Islet precursor cell (in vitro differentiated cells): ENCODE data around the gene GTF2F1.
A peak's percentile ranks its signal among the peaks of the same experiment; 100 is the strongest.
"Not testable (repeated sequence)": the region's sequence is repeated elsewhere in the genome, so short reads cannot be mapped to it uniquely, and the experiment has no call there.

Experiments used
- DNase-seq: peaks from one replicate; pipeline ENCODE4 v3.0.0-alpha.2; 2018

The GTF2F1 gene, protein sequence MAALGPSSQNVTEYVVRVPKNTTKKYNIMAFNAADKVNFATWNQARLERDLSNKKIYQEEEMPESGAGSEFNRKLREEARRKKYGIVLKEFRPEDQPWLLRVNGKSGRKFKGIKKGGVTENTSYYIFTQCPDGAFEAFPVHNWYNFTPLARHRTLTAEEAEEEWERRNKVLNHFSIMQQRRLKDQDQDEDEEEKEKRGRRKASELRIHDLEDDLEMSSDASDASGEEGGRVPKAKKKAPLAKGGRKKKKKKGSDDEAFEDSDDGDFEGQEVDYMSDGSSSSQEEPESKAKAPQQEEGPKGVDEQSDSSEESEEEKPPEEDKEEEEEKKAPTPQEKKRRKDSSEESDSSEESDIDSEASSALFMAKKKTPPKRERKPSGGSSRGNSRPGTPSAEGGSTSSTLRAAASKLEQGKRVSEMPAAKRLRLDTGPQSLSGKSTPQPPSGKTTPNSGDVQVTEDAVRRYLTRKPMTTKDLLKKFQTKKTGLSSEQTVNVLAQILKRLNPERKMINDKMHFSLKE

DNA sequence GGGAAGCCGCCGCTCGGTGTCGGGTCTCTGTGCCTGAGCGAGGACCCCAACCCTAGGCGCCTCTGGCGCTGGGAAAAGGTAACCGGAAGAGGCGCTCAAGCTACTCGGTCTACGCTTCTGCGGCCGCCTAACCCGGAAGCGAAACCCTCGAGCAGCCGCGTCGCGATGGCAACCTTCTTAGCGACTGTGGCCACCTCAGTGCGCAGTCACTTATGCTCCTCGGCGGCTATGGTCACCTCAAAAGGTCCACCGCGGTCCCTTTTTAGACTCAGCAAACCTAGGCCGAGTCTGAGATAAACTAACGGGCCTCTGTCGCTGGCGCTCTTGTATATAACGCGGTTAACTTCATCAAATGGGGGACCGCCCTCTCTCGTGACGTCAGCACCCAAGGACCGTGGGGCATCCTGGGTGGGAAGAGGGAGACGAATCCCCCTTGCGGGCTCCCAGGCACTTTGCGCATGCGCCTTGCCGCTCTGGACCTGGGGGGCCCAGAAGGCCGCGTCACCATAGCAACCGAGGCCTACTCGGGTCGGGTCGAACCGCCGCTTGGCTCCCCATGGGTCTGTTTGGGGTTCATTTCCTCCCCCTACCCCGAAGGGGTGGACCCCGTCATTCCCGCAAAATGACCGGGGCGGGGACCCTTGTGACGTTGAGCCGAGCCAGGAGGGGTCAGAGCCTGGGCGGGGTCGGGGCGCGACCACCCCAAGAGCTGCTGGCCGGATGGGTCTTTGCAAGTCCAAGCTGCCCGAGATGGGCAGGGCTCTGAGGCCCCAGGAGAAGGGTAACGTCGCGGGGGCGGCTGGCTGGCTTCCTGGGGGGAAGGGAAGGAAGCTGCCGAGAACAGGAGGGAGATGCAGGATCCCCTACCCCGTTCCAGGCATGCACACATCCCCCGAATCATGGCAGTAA, at the start of gene GTF2F1:
GTF2F1 (minus strand) TSS at position 91 of the 909 bp plus-strand sequence. CDS start 169 bp downstream, outside the sequence.
- DNase-seq, result peak; percentile 96

DNA sequence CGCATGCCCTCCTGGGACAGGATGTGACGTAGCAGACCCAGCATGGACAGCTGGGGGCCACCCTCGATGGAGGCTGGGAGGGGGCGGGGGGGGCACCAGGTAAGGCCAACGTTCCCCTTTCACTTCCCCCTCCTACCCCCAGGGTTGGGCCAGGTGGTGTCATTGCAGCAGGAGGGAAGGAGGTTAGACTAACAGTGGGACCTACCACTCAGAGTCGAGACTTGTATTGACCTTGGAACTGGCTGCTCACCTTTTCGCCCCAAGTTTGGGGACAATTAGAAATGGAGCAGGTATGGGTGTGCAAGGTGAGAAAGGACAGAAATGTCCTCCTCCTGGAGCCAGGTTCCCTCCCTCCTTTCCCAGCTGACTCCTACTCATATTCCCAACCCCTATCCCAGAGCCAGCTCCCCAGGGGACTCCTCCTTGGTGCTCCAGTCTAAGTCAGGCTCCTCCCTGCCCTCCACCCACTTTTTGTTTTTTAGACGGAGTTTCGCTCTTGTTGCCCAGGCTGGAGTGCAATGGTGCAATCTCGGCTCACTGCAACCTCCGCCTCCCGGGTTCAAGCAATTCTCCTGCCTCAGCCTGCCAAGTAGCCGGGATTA, 49.2 kb upstream of the GTF2F1 start:
- no peak for DNase-seq

DNA sequence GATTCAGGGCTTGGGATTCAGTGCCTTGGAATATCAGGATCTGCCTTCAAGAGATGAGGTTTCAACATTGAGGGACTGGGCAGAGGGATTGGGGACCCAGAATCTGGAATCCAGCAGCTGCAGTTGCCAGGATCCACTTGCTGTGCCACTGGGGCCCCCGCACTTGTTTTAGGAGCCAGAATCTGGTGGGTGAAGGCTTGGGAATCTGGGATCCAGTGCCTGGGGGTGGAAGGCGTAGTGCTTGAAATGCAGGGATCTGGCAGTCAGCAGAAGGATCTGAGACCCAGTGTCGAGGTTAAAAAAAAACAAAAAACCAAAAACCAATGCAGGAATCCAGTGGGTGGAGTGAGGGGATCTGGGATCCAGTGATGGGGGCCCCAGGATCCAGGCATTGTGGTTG, 47.9 kb upstream of the GTF2F1 start:
- DNase-seq, result no peak

DNA sequence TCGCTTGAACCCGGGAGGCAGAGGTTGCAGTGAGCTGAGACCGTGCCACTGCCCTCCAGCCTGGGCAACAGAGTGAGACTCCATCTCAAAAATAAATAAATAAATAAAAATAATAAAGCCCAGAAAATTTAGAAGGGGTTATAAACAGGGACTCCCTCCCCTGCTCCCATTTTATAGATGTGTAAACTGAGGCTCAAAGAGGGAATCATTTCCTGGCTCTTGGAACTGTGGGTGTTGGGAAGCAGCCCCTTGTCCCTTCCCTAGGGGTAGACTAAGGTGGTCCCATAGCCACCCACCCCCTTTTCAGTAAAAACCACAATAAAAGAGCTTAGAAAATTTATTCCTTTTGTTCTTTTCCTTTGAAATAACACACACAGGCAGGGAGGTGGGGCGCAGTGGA, 46.8 kb upstream of the GTF2F1 start:
- no peak for DNase-seq

DNA sequence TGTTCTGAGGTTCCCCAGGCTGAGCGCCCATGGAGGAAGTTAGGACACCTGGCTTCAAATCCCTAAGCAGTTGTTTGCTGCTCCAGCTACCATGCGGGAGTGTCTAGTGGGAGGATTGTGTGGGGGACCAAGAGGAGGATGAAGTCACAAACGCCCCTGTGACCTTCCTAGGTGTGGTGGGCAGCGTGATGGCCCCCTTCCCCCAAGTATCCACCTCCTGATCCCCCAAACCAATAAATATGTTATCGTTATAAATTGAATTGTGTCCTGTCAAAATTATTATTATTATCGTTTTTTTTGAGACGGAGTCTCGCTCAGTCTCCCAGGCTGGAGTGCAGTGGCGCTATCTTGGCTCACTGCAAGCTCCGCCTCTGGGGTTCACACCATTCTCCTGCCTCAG, 40.7 kb upstream of the GTF2F1 start, which contains the start of gene SLC25A41:
SLC25A41 (minus strand) TSS at position 101 of the 400 bp plus-strand sequence; CDS start at position 31, 70 bp downstream.
- DNase-seq, result no peak

DNA sequence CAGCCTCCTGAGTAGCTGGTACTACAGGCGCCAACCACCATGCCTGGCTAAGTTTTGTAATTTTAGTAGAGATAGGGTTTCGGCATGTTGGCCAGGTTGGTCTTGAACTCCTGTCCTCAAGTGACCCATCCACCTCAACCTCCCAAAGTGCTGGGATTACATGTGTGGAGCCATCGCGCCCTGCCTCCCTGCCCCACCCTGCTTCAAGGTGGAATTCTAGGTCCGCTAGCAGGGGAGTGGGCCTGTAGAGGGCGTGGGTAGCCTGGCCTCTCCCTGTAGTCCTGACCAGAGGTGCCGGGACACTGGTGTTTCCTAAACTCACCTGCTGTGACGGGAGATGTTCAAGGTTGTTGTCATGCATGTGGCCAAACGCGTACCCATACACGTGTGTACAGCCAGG, 40.2 kb upstream of the GTF2F1 start:
- no peak for DNase-seq

DNA sequence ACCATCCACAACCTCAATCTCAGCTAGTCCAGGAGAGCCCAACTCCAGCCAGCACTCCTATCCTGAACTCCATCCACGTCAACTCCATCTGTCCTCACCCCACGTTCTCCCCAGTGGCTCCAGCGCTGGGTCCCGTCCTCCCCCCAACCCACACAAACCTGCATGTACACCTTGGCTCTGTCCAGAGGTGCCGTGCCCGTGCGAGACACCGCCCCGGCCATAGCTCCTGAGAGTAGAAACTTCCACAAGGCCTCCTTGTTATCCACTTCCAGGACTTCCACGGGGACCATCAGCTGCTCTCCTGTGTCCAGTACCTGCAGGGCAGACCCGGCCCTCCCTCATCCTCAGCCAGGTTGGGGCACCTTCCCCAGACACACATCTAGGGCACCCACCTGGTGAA, 38.9 kb upstream of the GTF2F1 start:
- no peak for DNase-seq

DNA sequence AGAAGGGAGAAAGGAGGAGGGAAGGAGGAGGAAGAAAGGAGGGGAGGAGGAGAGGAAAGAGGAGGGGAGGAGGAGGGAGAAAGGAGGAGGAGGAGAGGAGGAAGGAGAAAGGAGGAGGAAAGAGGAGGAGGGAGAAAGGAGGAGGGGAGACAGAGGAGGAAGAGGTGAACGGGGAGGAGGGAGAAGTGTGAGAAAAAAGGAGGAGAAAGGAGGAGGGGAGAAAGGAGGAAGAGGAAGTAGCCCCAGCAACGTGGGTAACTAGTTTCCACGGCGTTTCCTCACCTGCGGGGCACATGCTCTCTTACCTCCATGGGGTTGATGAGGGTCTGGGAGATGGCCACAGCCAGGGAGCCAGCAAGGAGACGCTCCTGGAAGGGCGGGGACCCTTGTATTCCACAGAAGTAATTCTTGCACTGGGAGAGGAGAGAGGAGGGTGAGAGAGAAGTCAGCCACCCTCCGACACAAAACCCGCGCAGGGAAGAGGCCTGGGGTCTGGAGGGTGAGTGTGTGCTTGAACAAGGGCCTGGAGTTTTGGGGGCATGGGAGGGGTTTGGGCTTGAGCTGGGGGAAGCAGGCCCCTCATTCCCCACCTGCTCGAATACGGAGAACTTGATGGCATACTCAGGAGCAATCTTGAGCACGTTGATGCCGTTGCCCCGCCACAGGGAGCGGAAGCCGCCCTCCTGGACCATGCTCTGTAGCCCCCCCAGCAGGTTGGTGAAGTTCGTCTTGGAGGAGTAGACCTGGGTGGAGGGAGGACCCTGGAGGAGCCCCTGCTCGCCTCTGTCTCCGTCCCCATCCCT, 36.7 kb upstream of the GTF2F1 start:
- no peak for DNase-seq

DNA sequence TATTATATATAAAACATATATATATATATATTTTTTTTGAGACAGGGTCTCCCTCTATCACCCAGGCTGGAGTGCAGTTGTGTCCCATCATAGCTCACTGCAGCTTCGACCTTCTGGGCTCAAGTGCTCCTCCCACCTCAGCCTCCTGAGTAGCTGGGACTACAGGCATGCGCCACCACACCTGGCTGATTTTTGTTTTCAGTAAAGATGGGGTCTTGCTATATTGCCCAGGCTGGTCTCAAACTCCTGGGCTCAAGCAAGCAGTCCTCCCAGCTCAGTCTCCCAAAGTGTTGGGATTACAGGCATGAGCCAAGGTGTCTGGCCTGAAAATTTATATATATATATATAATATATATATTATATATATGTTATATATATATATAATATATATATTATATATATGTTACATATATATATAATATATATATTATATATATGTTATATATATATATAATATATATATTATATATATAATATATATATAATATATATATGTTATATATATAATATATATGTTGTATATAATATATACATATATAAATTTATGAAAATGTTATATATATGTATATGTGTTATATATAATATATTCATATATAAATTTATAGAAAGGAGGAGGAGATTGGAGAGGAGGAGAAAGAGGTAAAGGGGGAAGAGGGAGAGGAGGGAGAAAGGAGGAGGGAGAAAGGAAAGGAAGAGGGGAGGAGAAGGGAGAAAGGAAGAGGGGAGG, 35.9 kb upstream of the GTF2F1 start:
- DNase-seq, result not testable (repeated sequence)

DNA sequence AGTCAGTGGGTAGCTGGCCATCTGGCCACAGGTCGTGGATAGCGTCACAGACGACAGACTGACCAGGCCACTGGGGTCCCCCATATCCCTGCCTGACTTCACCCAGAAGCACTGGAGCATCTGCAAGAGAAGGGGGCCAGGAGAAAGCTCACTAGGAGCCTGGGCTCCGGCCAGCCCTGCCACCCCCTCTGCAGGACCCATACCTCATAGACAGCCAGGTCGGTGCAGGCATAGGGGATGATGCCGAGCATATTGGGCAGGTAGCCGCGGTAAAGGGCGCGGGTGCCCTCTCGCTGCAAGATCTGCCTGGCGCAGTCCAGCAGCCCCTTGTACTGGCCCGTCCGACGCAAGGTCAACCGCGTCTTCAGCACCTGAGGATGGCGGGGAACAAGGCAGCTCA, 34.2 kb upstream of the GTF2F1 start:
- DNase-seq, result peak; percentile 43

DNA sequence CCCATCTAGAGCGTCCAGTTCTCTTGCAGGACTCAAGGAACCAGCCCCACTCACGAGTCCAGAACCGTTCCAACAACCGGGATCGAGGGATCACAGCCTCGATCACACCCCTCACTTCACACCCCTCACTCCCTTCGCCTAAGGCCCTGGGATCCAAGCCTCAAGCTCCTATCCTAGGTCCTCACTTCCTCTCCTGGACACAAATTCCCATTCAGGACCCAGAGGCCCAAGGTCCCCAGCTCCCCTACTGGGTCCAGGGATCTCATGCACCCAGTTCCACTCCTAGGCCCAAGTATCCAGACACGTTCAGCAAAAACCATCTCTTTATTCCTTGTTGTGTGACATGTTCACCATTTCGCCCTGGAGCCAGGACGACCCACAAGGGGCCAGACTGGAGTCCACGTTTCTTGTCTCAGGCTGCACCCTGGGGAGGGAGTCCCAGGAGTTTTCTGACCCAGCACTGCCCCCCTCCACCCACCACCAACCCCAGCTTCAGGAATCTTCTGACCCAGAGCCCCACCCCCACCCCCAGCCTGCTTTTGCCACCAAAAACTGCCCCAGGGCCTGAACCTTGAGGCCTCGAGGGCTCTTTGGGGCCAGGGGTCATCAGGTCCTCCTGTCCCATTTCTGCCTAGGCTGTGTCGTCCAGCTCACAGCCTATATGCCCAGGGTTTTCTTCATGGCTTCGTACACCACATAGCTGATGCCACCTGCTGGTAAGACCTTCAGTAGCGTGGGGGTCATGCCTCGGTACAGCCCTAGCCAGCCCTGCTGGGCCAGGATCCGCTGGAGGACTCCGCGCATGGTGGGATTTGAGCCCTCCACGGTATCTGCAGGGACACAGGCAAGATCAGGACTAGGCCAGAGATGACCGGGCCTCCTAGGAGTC, 33.0 kb upstream of the GTF2F1 start:
- DNase-seq, result peak; percentile 53

DNA sequence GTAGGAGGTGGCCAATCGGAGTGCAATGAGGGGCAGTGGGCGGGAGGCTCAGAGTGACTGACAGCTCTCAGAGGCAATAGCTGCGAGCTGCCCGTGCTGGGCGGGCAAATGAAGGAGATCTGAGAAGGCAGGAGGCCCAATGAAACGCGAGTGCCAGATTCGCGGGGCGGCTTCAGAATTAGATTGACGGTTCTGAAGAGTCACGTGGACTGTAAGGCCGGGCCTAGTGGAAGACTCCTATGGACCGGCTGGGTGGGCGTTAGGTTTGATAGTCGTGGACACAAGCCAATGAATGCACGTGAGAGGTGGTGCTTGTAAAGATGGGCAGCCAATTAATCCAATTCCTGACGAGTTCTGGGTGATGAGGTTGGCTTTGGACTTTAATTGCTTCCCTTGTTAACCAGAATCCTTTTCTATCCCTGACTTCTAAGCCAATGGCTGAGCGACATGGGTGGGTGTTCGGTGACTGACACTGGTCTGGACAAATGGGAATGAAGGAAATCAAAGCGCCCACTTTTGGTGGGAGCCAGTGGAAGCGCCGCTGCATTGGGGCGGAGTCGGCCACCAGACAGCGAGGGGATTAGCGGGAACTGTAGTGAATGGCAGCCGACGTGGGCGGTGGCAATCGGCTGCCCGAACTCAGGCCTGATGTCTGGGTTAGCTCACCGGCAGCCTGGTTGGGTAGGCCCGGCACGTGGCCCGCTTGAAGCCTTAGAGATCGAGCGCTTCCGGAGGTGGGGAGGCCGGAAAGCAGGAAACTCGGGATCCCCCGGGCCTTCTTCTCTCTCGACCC, 32.2 kb upstream of the GTF2F1 start:
- DNase-seq, result peak; percentile 100

DNA sequence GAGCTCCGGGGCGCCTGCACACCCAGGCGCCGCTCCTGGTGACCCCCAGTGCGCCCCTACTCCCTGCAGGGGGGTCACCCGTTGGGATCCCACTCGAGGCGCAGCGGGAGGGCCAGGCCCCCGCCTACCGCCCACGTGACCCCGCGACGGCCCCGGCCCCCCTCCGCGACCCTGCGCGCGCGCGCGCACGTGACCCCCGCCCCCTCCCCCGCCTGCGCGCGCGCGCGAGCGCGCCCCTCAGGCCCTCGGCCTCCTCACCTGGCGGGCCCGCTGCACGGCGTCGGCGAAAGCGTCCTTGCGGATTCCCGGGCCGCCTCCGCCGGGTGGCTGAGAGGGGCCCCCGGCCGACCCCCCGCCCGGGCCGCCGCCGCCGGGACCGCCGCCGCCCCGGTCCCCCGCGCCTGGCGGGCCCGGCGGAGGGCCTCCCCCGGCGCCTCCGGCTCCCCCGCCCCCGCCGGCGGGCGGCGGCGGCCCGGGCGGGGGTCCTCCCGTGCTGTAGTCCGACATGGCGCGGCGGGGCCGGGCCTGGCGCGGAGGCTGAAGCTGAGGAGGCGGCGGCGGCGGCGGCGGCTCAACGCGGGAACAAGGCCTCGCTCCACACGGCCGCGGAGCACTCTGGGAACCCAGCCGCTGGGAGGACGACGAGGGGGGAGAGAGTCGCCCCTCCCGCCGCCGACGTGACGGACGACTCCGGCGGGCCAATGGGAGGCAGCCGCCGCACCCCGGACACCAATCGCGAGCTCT, 31.4 kb upstream of the GTF2F1 start, which contains the start of gene KHSRP:
KHSRP (minus strand) TSS at position 617 of the 744 bp plus-strand sequence; CDS start at position 507, 110 bp downstream.
- no peak for DNase-seq

DNA sequence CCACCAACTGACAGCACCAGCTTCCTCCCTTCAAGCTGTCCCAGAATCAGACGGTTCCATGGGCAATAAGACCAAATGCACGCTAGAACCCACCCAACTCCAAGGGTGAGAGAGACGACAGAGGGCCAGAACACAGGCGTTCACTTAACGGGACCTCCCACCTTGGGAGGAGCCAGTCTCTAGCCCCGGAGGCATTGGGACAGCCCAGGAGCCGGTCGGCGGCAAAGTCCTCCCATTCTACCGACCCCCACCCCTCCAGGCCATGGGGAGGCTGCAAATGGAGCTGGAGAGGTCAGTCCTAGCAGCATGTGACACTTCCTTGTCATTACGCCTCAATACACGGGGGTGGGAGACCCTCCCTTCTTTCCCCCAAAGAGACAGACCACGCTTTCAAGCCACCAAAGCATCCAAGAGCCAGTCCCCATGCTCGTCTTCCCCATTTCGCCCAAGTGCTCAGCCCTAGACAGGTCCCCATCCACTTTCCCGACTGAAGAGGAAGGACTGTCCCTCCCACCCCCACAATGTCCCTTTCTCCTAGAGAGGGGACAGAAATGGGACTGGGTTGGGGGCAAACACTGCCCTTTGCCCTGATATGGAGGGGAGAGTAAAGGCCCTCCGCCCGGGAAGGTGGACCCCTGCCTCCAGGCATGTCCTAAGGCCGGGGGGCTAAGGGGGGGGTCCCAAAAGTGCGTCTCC, 30.7 kb upstream of the GTF2F1 start:
- peak; percentile 89 for DNase-seq

DNA sequence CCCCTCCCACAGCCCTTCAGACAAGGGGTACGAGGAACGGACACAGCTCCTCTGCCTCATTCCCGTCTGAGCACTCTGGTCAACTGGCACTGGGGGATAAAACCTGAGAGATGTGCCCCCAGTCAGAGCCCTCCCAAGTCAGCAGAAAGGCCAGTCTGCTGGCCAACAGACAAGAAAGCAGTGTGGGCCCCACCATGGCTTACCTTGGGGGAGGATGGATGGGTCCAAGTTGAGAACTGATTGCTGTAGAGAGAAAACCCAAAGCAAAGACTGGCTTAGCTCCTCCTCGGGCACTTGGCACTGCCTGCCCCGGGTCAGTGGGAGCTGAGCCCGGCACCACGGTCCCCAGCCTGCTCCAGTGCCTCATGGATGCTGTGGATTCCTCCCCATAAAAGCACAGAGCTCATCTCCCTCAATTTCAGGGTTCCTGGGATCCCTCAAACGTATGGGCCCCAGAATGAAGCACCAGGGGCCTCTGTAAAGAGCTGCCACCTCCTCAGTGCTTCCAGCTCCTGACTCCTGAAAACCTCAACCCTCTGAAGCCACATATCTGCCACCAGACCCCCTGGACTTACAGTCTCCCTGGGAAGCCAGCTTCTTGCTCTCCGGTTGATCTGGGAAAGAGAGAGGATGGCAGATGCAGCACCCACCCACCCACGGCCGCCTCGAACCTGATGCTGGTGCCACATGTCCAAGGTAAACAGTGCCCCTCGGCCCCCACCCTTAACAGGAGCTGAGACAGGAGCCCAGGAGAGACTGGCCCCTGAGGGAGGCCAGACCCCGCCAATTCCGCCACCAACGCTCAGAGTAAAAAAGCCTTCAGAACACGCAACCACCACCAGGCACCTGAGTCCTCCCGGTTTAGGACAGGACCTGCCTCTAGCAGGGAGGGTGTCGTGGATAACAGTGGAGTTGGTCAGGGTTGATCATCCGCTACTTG, 28.4 kb upstream of the GTF2F1 start:
- DNase-seq, result no peak

DNA sequence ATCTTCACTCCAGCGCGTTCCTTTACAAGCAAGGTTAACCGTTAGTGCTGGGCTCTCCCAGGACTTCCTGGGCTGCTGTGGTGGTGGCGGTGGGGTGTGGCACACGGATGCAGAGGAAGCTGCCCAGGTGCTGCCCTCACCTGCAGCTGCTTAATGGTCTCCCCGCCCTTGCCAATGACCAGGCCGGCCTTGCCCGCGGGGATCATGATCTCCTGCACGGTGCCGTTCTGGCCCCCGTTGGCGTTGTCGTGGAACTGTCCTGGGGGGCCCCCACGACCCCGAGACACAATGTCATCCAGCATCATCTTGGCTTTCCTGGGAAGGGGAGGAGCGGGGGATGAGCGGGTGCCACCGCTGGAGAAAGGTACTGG, 25.6 kb upstream of the GTF2F1 start:
- DNase-seq, result no peak
